K562 (cell line): ENCODE measurements around the gene NACC1. TPM values are rescaled to one million over a fixed set of nuclear protein-coding genes. Genes with fewer than 3 reads are reported as not detected.

Experiments
- ARID4B ChIP-seq: sonication (generic); formaldehyde crosslinking; IDR thresholded peaks from 2 replicates; pipeline ENCODE4 v1.8.0; 2022; ENCODE audit warnings: mild to moderate bottlenecking, missing genetic modification reagents
- CBFA2T2 ChIP-seq: fragments of 450-650 bp; conservative IDR thresholded peaks from 2 replicates; pipeline ENCODE4 v1.6.1; 2017; ENCODE audit warnings: mild to moderate bottlenecking
- CREB1 ChIP-seq, 2 experiments: sonication (generic) in 1 of 2; formaldehyde crosslinking in 1 of 2; IDR thresholded peaks; 2 replicates each; pipeline versions ENCODE4 v1.6.1 to v1.8.0; 2012 to 2022; ENCODE audit warnings: inconsistent platforms in 1 of 2, mild to moderate bottlenecking in 1 of 2, missing genetic modification reagents in 1 of 2, moderate library complexity in 1 of 2
- DPF2 ChIP-seq: fragments of 450-650 bp; IDR thresholded peaks from 2 replicates; pipeline ENCODE4 v1.6.1; 2016
- E2F6 ChIP-seq, 2 experiments: IDR thresholded peaks; 2 replicates each; pipeline ENCODE4 v1.6.1; 2011; ENCODE audit warnings: borderline replicate concordance in 1 of 2, control low read depth in 1 of 2, low read depth in 1 of 2, low read length in 1 of 2, mild to moderate bottlenecking in 1 of 2, mixed read lengths in 1 of 2, moderate library complexity in 1 of 2; ENCODE audit not compliant: insufficient read depth in 1 of 2, insufficient read length in 1 of 2, poor library complexity in 1 of 2, severe bottlenecking in 1 of 2; ENCODE audit errors: extremely low read depth in 1 of 2
- ELF4 ChIP-seq: fragments of 450-650 bp; formaldehyde crosslinking; IDR thresholded peaks from 2 replicates; pipeline ENCODE4 v1.4.0; 2022; ENCODE audit warnings: missing genetic modification characterization
- ETS2 ChIP-seq: IDR thresholded peaks from 2 replicates; pipeline ENCODE4 v1.6.1; 2016; ENCODE audit warnings: borderline replicate concordance, missing genetic modification characterization, mild to moderate bottlenecking, moderate library complexity, missing compliant biosample characterization; ENCODE audit not compliant: poor library complexity, severe bottlenecking
- FOXJ3 ChIP-seq: sonication (generic); formaldehyde crosslinking; IDR thresholded peaks from 2 replicates; pipeline ENCODE4 v1.4.0; 2020; ENCODE audit warnings: mild to moderate bottlenecking, missing genetic modification reagents
- JUN ChIP-seq, 2 experiments: sonication (generic) in 1 of 2; formaldehyde crosslinking in 1 of 2; IDR thresholded peaks; 2 replicates each; pipeline versions ENCODE4 v1.6.1 to v1.8.0; 2012 to 2022; ENCODE audit warnings: borderline replicate concordance in 2 of 2, mild to moderate bottlenecking in 2 of 2, improper control_type of control experiment in 1 of 2, low read depth in 1 of 2, low read length in 1 of 2, missing genetic modification reagents in 1 of 2
- MBD2 ChIP-seq: sonication (generic); IDR thresholded peaks from 2 replicates; pipeline ENCODE4 v1.6.1; 2016; ENCODE audit warnings: low read depth, borderline replicate concordance
- PHF8 ChIP-seq: fragments of 200-600 bp; sonication (generic); IDR thresholded peaks from 2 replicates; pipeline ENCODE4 v1.6.1; 2012; ENCODE audit warnings: mixed run types, mild to moderate bottlenecking, inconsistent platforms, low read length, moderate library complexity, borderline replicate concordance
- RFX5 ChIP-seq: IDR thresholded peaks from 2 replicates; pipeline ENCODE4 v1.6.1; 2011; ENCODE audit warnings: low read depth, mild to moderate bottlenecking, improper control_type of control experiment, low read length
- SNRNP70 ChIP-seq: fragments of 200-400 bp; formaldehyde crosslinking; optimal IDR thresholded peaks from 2 replicates; pipeline ENCODE3; 2017; ENCODE audit warnings: low read depth, low read length
- TAF15 ChIP-seq: fragments of 200-400 bp; formaldehyde crosslinking; IDR thresholded peaks from 2 replicates; pipeline ENCODE4 v1.6.1; 2017; ENCODE audit warnings: mild to moderate bottlenecking, low read depth, low read length, moderate library complexity
- TCF7L2 ChIP-seq: fragments of 150-350 bp; IDR thresholded peaks from 2 replicates; pipeline ENCODE4 v1.6.1; 2016; ENCODE audit warnings: low read depth, mild to moderate bottlenecking, low read length, moderate library complexity
- THAP7 ChIP-seq: fragments of 250-450 bp; sonication (Bioruptor Pico); IDR thresholded peaks from 2 replicates; pipeline ENCODE4 v1.5.0; 2021
- ZBED1 ChIP-seq: IDR thresholded peaks from 2 replicates; pipeline ENCODE4 v1.6.1; 2014
- ZNF239 ChIP-seq: fragments of 250-450 bp; sonication (Bioruptor Pico); IDR thresholded peaks from 2 replicates; pipeline ENCODE4 v1.4.0; 2020; ENCODE audit warnings: mild to moderate bottlenecking
- ZNF75A ChIP-seq: fragments of 450-650 bp; formaldehyde crosslinking; IDR thresholded peaks from 2 replicates; pipeline ENCODE4 v1.4.0; 2020; ENCODE audit warnings: mild to moderate bottlenecking
- ZNF778 ChIP-seq: fragments of 450-650 bp; formaldehyde crosslinking; IDR thresholded peaks from 2 replicates; pipeline ENCODE4 v1.4.0; 2020; ENCODE audit warnings: mild to moderate bottlenecking, moderate library complexity
- polyA plus RNA-seq, 8 experiments: library from polyadenylated mRNA; depleted of rRNA in 4 of 8; stranded (reverse) in 5 of 8; unstranded in 3 of 8; fragments of >200 nt; fragmentation: Nextera tagmentation in 2 of 8; fragmentation: Illumina TruSeq in 1 of 8; extraction: Ambion mirVana in 2 of 8; extraction: Trizol in 1 of 8; gene quantifications; 2 replicates each; pipeline versions ENCODE4 v1.2.1 to v1.2.3, GENCODE V29; 2011 to 2014; ENCODE audit warnings: inconsistent platforms in 1 of 8, missing spikeins in 1 of 8
- total RNA-seq, 7 experiments: library from RNA; depleted of rRNA in 6 of 7; stranded (reverse); fragments of >200 nt in 6 of 7; fragmentation: Illumina TruSeq in 2 of 7; extraction: Trizol in 2 of 7; gene quantifications; 2 replicates each; pipeline versions ENCODE4 v1.2.1 to v1.2.3, GENCODE V29; 2011 to 2021; ENCODE audit warnings: low replicate concordance in 1 of 7

Gene NACC1
- total and polyA plus RNA-seq, 9 of the 15 experiments (the other 6 are each of a cell fraction or from before 2014, with no cell fraction given): 0.04 to 96.6 (median 25.8) TPM

- TF ChIP-seq ARID4B (CRISPR knock-in tag) (peak; percentile 22), RFX5 (no peak), ZBED1 (0 out of 2 replicates have a peak, but pooled peaks have one; percentile 31), DPF2 (no peak), ZNF239 (CRISPR knock-in tag) (no peak), PHF8 (no peak), SNRNP70 (no peak), ZNF75A (no peak), TCF7L2 (no peak), ETS2 (tag) (no peak), CREB1 (IDR thresholded peaks at IDR 0.05) (0 out of 2 replicates have a peak, but pooled peaks have one; percentile 6), CREB1 (CRISPR knock-in tag; IDR thresholded peaks at IDR 0.05) (peak; percentile 72), THAP7 (CRISPR knock-in tag) (no peak), FOXJ3 (no peak), JUN (IDR thresholded peaks at IDR 0.05; ENCODE audit: borderline replicate concordance, low read depth, low read length) (peak; percentile 31; the same call in 1 of the 2 replicates), JUN (CRISPR knock-in tag; IDR thresholded peaks at IDR 0.05; ENCODE audit: borderline replicate concordance) (no peak), TAF15 (no peak), CBFA2T2 (no peak), ZNF778 (CRISPR knock-in tag) (no peak), ELF4 (no peak), E2F6 (IDR thresholded peaks at IDR 0.05; ENCODE audit: borderline replicate concordance in 1 of 2, extremely low read depth in 1 of 2, insufficient read depth in 1 of 2, insufficient read length in 1 of 2, low read depth in 1 of 2, low read length in 1 of 2, poor library complexity in 1 of 2, severe bottlenecking in 1 of 2) (peak in 1 of 2 experiments; percentile 87), MBD2 (no peak)
Measured at GRCh38 chr19:13151605-13152355, 33.7 kb downstream of the NACC1 start (continued).
